ES-I3 (cell line): ENCODE data around the gene ZNF300.
"Not testable (repeated sequence)": the region's sequence is repeated elsewhere in the genome, so short reads cannot be mapped to it uniquely, and the experiment has no call there.

Source experiments
- H3K36me3 ChIP-seq: 2 replicates; pipeline ENCODE4 v1.6.1; 2013; ENCODE audit warnings: mild to moderate bottlenecking, low read length, control low read depth, moderate library complexity; ENCODE audit not compliant: insufficient read depth
- H3K4me1 ChIP-seq: 2 replicates; pipeline ENCODE4 v1.6.1; 2013; ENCODE audit warnings: mild to moderate bottlenecking, control low read depth, low read length; ENCODE audit not compliant: insufficient read depth
- H3K9ac ChIP-seq: 2 replicates; pipeline ENCODE4 v1.6.1; 2013; ENCODE audit warnings: low read depth, mild to moderate bottlenecking, low read length, moderate library complexity
- H3K9me3 ChIP-seq: 2 replicates; pipeline ENCODE4 v1.6.1; 2013; ENCODE audit warnings: mild to moderate bottlenecking, low read length, moderate library complexity; ENCODE audit not compliant: control insufficient read depth, insufficient read depth

ZNF300 gene

GRCh38 chr5:150860246-150860821 is 44.4 kb downstream of the ZNF300 start:
- Histone ChIP-seq H3K9ac (no peak overlapping the region), H3K9me3 (no peaks in the 10 kb centered on the region), H3K36me3 (no peaks in the 10 kb centered on the region), H3K4me1 (no peaks in the 10 kb centered on the region)

DNA sequence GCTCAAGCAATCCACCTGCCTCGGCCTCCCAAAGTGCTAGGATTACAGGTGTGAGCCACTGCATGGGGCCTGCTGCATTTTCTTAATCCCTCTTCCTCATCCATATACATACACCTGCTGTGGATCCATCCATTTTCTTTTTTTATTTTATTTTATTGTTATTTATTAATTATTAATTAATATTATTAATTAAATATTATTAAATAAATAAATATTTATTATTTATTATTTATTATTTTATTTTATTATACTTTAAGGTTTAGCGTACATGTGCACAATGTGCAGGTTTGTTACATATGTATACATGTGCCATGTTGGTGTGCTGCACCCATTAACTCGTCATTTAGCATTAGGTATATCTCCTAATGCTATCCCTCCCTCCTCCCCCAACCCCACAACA is 48.1 kb downstream of the ZNF300 start:
- not testable (repeated sequence) for H3K4me1 ChIP-seq, H3K9me3 ChIP-seq, H3K9ac ChIP-seq, H3K36me3 ChIP-seq

DNA sequence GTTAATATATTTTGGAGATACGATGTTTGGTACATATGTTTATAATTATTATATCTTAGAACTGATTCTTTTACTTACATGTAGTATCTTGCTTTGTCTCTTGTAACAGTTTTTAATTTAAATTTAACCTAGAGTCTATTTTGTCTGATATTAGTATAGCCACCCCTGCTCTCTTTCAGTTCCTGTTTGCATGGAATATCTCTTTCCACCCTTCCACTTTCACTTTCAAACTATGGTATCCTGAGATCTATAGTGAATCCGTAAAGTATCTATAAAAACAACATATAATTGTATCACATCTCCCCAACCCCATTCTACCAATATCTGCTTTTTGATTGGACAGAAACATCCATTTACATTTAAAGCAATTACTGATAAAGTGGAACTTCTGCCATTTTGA is 51.2 kb downstream of the ZNF300 start:
- Histone ChIP-seq H3K9me3 (no peaks in the 10 kb centered on the region), H3K4me1 (no peaks in the 10 kb centered on the region), H3K9ac (no peak overlapping the region), H3K36me3 (no peaks in the 10 kb centered on the region)

DNA sequence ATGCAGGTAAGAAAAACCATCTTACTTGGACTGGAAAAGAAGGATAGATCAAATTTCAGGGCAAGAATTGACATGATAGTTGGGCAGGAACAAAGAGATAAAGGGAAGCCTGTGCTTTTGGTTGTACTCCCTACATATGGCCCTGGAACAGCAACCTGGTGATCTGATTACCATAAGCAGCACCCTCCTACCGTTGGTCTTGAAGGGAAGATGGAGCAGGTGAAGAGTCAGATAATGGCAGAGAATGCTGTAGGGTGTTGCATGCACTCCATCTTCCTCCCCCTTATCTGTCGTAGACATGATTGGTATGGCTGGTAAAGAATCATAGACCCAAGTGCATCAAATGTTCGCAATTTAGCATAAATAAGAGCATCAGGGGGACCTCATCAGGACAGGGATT is 53.7 kb downstream of the ZNF300 start:
- Histone ChIP-seq H3K4me1 (no peaks in the 10 kb centered on the region), H3K36me3 (no peaks in the 10 kb centered on the region), H3K9ac (no peak overlapping the region), H3K9me3 (no peaks in the 10 kb centered on the region)

DNA sequence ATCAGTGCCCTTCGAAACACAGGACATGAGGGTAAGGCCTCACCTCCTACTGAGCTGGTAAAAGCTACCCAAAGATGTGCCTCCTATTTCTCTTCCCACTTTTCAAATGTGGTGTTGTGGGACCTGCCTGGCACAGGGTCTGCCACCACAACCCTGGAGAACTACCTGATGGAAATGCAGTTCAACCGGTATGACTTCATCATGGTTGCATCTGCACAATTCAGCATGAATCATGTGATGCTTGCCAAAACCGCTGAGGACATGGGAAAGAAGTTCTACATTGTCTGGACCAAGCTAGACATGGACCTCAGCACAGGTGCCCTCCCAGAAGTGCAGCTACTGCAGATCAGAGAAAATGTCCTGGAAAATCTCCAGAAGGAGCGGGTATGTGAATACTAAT is 56.5 kb downstream of the ZNF300 start:
- H3K36me3 ChIP-seq: no peaks in the 10 kb centered on the region
- no peaks in the 10 kb centered on the region for H3K9me3 ChIP-seq
- H3K9ac ChIP-seq: no peak overlapping the region
- no peaks in the 10 kb centered on the region for H3K4me1 ChIP-seq

- Histone ChIP-seq H3K36me3 (no peaks in the 10 kb centered on the region), H3K9ac (no peak overlapping the region), H3K4me1 (no peaks in the 10 kb centered on the region), H3K9me3 (no peaks in the 10 kb centered on the region)
Observed at GRCh38 chr5:150847334-150847695, 57.5 kb downstream of the ZNF300 start.

DNA sequence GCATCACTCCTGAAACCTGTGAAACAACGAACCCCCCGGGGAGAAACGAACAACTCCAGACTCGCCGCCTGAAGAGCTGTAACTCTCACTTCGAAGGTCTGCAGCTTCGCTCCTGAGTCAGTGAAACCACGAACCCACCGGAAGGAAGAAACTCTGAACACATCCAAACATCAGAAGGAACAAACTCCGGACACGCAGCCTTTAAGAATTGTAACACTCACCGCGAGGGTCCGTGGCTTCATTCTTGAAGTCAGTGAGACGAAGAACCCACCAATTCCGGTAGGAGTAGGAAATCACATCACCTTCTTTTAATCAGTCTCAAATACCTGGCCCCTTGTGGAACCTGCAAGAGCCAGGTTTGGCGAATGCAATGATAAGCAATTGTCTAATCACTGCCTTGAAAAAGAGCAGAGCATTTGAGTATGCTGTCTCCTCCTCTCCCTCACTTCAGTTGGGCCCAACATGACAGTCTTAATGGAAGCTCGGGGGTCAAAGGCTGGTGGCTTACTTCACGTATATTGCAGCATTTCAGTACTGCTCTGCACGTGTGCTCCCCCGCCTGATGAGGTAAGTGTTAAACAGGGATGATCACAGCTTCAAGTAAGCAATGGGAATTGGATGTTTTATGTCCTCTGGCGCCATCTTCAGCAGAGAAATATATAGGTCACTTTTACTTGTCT is 58.0 kb downstream of the ZNF300 start:
- H3K4me1 ChIP-seq: no peaks in the 10 kb centered on the region
- H3K9me3 ChIP-seq: no peaks in the 10 kb centered on the region
- no peaks in the 10 kb centered on the region for H3K36me3 ChIP-seq

DNA sequence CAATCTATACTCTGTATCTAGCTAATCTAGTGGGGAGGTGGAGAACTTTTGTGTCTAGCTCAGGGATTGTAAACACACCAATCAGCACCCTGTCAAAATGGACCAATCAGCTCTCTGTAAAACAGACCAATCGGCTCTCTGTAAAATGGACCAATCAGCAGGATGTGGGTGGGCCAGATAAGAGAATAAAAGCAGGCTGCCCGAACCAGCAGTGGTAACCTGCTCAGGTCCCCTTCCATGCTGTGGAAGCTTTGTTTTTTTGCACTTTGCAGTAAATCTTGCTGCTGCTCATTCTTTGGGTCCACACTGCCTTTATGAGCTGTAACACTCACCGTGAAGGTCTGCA is 58.5 kb downstream of the ZNF300 start, which contains the start of gene IRGM:
Gene IRGM (plus strand): TSS at position 214 of the 346 bp plus-strand sequence. CDS start 1,603 bp downstream, outside the sequence.
- H3K9ac ChIP-seq, H3K9me3 ChIP-seq, H3K4me1 ChIP-seq, H3K36me3 ChIP-seq: not testable (repeated sequence)

More for the DNA sequence above, 58.0 kb downstream of the ZNF300 start:
- H3K9ac ChIP-seq: no peak overlapping the region

GRCh38 chr5:150845185-150845859 is 59.5 kb downstream of the ZNF300 start:
- H3K9ac ChIP-seq, H3K36me3 ChIP-seq, H3K4me1 ChIP-seq, H3K9me3 ChIP-seq: not testable (repeated sequence)
